ENCODE data around the gene B3GNT8.

B3GNT8 gene

GRCh38 chr19:41414461-41414860 is 12.7 kb downstream of the B3GNT8 start:
- Histone ChIP-seq H3K27me3 (ENCODE audit: insufficient read depth, low read length) (no peaks in the 10 kb centered on the region), H2BK5ac (ENCODE audit: low read depth, low read length, poor library complexity) (no peak overlapping the region), H3K79me1 (ENCODE audit: low read length) (no peaks in the 10 kb centered on the region), H3K79me2 (ENCODE audit: control insufficient read depth, insufficient read depth, low read length, poor library complexity) (no peaks in the 10 kb centered on the region), H3K4ac (ENCODE audit: low read depth, low read length) (no peak overlapping the region), H3K4me1 (ENCODE audit: control insufficient read depth in 1 of 2, insufficient read depth in 2 of 2, low read length in 2 of 2) (peaks cover 0 to 3% of the 10 kb centered on the region in 2 experiments), H2BK120ac (ENCODE audit: insufficient read depth, low read length, poor library complexity) (no peak overlapping the region), H3K9ac (ENCODE audit: low read length) (no peak overlapping the region), H3K4me2 (ENCODE audit: low read length) (no peak overlapping the region), H4K91ac (ENCODE audit: low read depth, low read length) (no peak overlapping the region), H3K4me3 (ENCODE audit: low read depth, low read length) (no peak overlapping the region), H3K36me3 (ENCODE audit: control insufficient read depth in 1 of 2, insufficient read depth in 2 of 2, low read length in 2 of 2) (peaks cover 26 to 28% of the 10 kb centered on the region in 2 experiments), H3K23ac (ENCODE audit: low read length) (no peak overlapping the region), H2AFZ (ENCODE audit: insufficient read depth, low read length, poor library complexity) (no peak overlapping the region), H3K9me3 (ENCODE audit: insufficient read depth, low read depth, low read length) (peaks cover 3% of the 10 kb centered on the region), H4K12ac (ENCODE audit: low read depth, low read length) (no peak overlapping the region), H3K14ac (ENCODE audit: low read length) (no peak overlapping the region), H2AK5ac (ENCODE audit: low read length) (no peak overlapping the region), H2BK12ac (ENCODE audit: low read length) (no peak overlapping the region), H3K18ac (ENCODE audit: low read length) (no peak overlapping the region), H3K27ac (ENCODE audit: low read depth, low read length) (no peak overlapping the region), H4K8ac (ENCODE audit: low read depth, low read length) (no peak overlapping the region)
- WGBS (ENCODE audit: extremely low coverage, insufficient coverage, insufficient read length) = no CpG with 5 or more reads among the region's 9 CpGs
- no peak for DNase-seq

- Histone ChIP-seq H3K18ac (ENCODE audit: low read length) (no peak overlapping the region), H3K9me3 (ENCODE audit: insufficient read depth, low read depth, low read length) (peaks cover 3% of the 10 kb centered on the region), H2AK5ac (ENCODE audit: low read length) (no peak overlapping the region), H3K4me2 (ENCODE audit: low read length) (no peak overlapping the region), H3K27ac (ENCODE audit: low read depth, low read length) (no peak overlapping the region), H3K4me1 (ENCODE audit: control insufficient read depth in 1 of 2, insufficient read depth in 2 of 2, low read length in 2 of 2) (peaks cover 3 to 6% of the 10 kb centered on the region in 2 experiments), H3K27me3 (ENCODE audit: insufficient read depth, low read length) (no peaks in the 10 kb centered on the region), H2BK120ac (ENCODE audit: insufficient read depth, low read length, poor library complexity) (no peak overlapping the region), H4K8ac (ENCODE audit: low read depth, low read length) (no peak overlapping the region), H3K23ac (ENCODE audit: low read length) (no peak overlapping the region), H2BK12ac (ENCODE audit: low read length) (no peak overlapping the region), H3K36me3 (ENCODE audit: control insufficient read depth in 1 of 2, insufficient read depth in 2 of 2, low read length in 2 of 2) (peaks cover 23% of the 10 kb centered on the region in 2 experiments), H4K91ac (ENCODE audit: low read depth, low read length) (no peak overlapping the region), H2BK5ac (ENCODE audit: low read depth, low read length, poor library complexity) (no peak overlapping the region), H3K79me2 (ENCODE audit: control insufficient read depth, insufficient read depth, low read length, poor library complexity) (no peaks in the 10 kb centered on the region), H4K12ac (ENCODE audit: low read depth, low read length) (no peak overlapping the region), H3K4ac (ENCODE audit: low read depth, low read length) (no peak overlapping the region), H3K9ac (ENCODE audit: low read length) (no peak overlapping the region), H3K79me1 (ENCODE audit: low read length) (no peaks in the 10 kb centered on the region), H2AFZ (ENCODE audit: insufficient read depth, low read length, poor library complexity) (no peak overlapping the region), H3K14ac (ENCODE audit: low read length) (no peak overlapping the region), H3K4me3 (ENCODE audit: low read depth, low read length) (no peak overlapping the region)
- WGBS (ENCODE audit: extremely low coverage, insufficient coverage, insufficient read length) = no CpG with 5 or more reads among the region's 10 CpGs
- DNase-seq = no peak
Measured at GRCh38 chr19:41413947-41414346, 13.2 kb downstream of the B3GNT8 start.

GRCh38 chr19:41412953-41413352 is 14.2 kb downstream of the B3GNT8 start:
- no peak overlapping the region for H2AK5ac ChIP-seq (ENCODE audit: low read length)
- H3K14ac ChIP-seq (ENCODE audit: low read length) = no peak overlapping the region
- peaks cover 3% of the 10 kb centered on the region for H3K9me3 ChIP-seq (ENCODE audit: insufficient read depth, low read depth, low read length)
- peaks cover 5 to 8% of the 10 kb centered on the region in 2 experiments for H3K4me1 ChIP-seq (ENCODE audit: control insufficient read depth in 1 of 2, insufficient read depth in 2 of 2, low read length in 2 of 2)
- H3K4me3 ChIP-seq (ENCODE audit: low read depth, low read length) = no peak overlapping the region
- no peak overlapping the region for H3K4ac ChIP-seq (ENCODE audit: low read depth, low read length)
- no peak overlapping the region for H4K91ac ChIP-seq (ENCODE audit: low read depth, low read length)
- no peak overlapping the region for H4K8ac ChIP-seq (ENCODE audit: low read depth, low read length)
- H3K27ac ChIP-seq (ENCODE audit: low read depth, low read length) = no peak overlapping the region
- peaks cover 19 to 21% of the 10 kb centered on the region in 2 experiments for H3K36me3 ChIP-seq (ENCODE audit: control insufficient read depth in 1 of 2, insufficient read depth in 2 of 2, low read length in 2 of 2)
- H3K27me3 ChIP-seq (ENCODE audit: insufficient read depth, low read length) = no peaks in the 10 kb centered on the region
- no peak overlapping the region for H3K4me2 ChIP-seq (ENCODE audit: low read length)
- H2BK12ac ChIP-seq (ENCODE audit: low read length) = no peak overlapping the region
- no peak overlapping the region for H2AFZ ChIP-seq (ENCODE audit: insufficient read depth, low read length, poor library complexity)
- no peak overlapping the region for H2BK120ac ChIP-seq (ENCODE audit: insufficient read depth, low read length, poor library complexity)
- DNase-seq = no peak
- no peaks in the 10 kb centered on the region for H3K79me1 ChIP-seq (ENCODE audit: low read length)
- H3K23ac ChIP-seq (ENCODE audit: low read length) = no peak overlapping the region
- no peak overlapping the region for H2BK5ac ChIP-seq (ENCODE audit: low read depth, low read length, poor library complexity)
- H3K79me2 ChIP-seq (ENCODE audit: control insufficient read depth, insufficient read depth, low read length, poor library complexity) = no peaks in the 10 kb centered on the region
- no CpG with 5 or more reads among the region's 5 CpGs for WGBS (ENCODE audit: extremely low coverage, insufficient coverage, insufficient read length)
- no peak overlapping the region for H3K9ac ChIP-seq (ENCODE audit: low read length)
- H4K12ac ChIP-seq (ENCODE audit: low read depth, low read length) = no peak overlapping the region
- H3K18ac ChIP-seq (ENCODE audit: low read length) = no peak overlapping the region

- Histone ChIP-seq H4K91ac (ENCODE audit: low read depth, low read length) (no peak overlapping the region), H4K8ac (ENCODE audit: low read depth, low read length) (no peak overlapping the region), H2AFZ (ENCODE audit: insufficient read depth, low read length, poor library complexity) (no peak overlapping the region), H3K9ac (ENCODE audit: low read length) (no peak overlapping the region), H4K12ac (ENCODE audit: low read depth, low read length) (no peak overlapping the region), H2BK5ac (ENCODE audit: low read depth, low read length, poor library complexity) (no peak overlapping the region), H3K23ac (ENCODE audit: low read length) (no peak overlapping the region), H3K4ac (ENCODE audit: low read depth, low read length) (no peak overlapping the region), H3K18ac (ENCODE audit: low read length) (no peak overlapping the region), H3K9me3 (ENCODE audit: insufficient read depth, low read depth, low read length) (peaks cover 3% of the 10 kb centered on the region), H3K79me2 (ENCODE audit: control insufficient read depth, insufficient read depth, low read length, poor library complexity) (no peaks in the 10 kb centered on the region), H3K27ac (ENCODE audit: low read depth, low read length) (no peak overlapping the region), H2BK12ac (ENCODE audit: low read length) (no peak overlapping the region), H3K4me2 (ENCODE audit: low read length) (no peak overlapping the region), H2AK5ac (ENCODE audit: low read length) (no peak overlapping the region), H3K27me3 (ENCODE audit: insufficient read depth, low read length) (no peaks in the 10 kb centered on the region), H3K4me1 (ENCODE audit: control insufficient read depth in 1 of 2, insufficient read depth in 2 of 2, low read length in 2 of 2) (peaks cover 5 to 8% of the 10 kb centered on the region in 2 experiments), H3K14ac (ENCODE audit: low read length) (no peak overlapping the region), H3K36me3 (ENCODE audit: control insufficient read depth in 1 of 2, insufficient read depth in 2 of 2, low read length in 2 of 2) (peaks cover 17 to 21% of the 10 kb centered on the region in 2 experiments), H3K79me1 (ENCODE audit: low read length) (no peaks in the 10 kb centered on the region), H2BK120ac (ENCODE audit: insufficient read depth, low read length, poor library complexity) (no peak overlapping the region), H3K4me3 (ENCODE audit: low read depth, low read length) (no peak overlapping the region)
- DNase-seq = no peak
- no CpG with 5 or more reads among the region's 11 CpGs for WGBS (ENCODE audit: extremely low coverage, insufficient coverage, insufficient read length)
Measured at GRCh38 chr19:41411968-41412265, 15.3 kb downstream of the B3GNT8 start.
